ENCODE measurements around the gene CSNK1G1.
"Not testable (repeated sequence)": the region's sequence is repeated elsewhere in the genome, so short reads cannot be mapped to it uniquely, and the experiment has no call there.

Gene CSNK1G1

GRCh38 chr15:64349375-64349774, 6.6 kb downstream of the CSNK1G1 start:
- no peak for DNase-seq (ENCODE audit: low read depth in 2 of 2)

- no peak for DNase-seq (ENCODE audit: low read depth in 2 of 2)
These were observed 7.5 kb downstream of the CSNK1G1 start for GRCh38 chr15:64348455-64348854.

- DNase-seq (ENCODE audit: low read depth in 2 of 2): not testable (repeated sequence)
These were observed 9.7 kb downstream of the CSNK1G1 start for GRCh38 chr15:64346242-64346641.

- DNase-seq (ENCODE audit: low read depth in 2 of 2): no peak
These were observed 11.2 kb downstream of the CSNK1G1 start for GRCh38 chr15:64344651-64345294.

- no peak for DNase-seq (ENCODE audit: low read depth in 2 of 2)
These were observed 12.1 kb downstream of the CSNK1G1 start for GRCh38 chr15:64343841-64344240.

- no peak for DNase-seq (ENCODE audit: low read depth in 2 of 2)
These were observed 12.8 kb downstream of the CSNK1G1 start for GRCh38 chr15:64343222-64343621.

- no peak for DNase-seq (ENCODE audit: low read depth in 2 of 2)
These were observed 14.0 kb downstream of the CSNK1G1 start for GRCh38 chr15:64341961-64342360.

GRCh38 chr15:64340355-64340754, 15.6 kb downstream of the CSNK1G1 start:
- no peak for DNase-seq (ENCODE audit: low read depth in 2 of 2)

- DNase-seq (ENCODE audit: low read depth in 2 of 2): no peak
These were observed 18.2 kb downstream of the CSNK1G1 start for GRCh38 chr15:64337761-64338160.

GRCh38 chr15:64333986-64334929, 21.7 kb downstream of the CSNK1G1 start:
- no peak for DNase-seq (ENCODE audit: low read depth in 2 of 2)

GRCh38 chr15:64333516-64333915, 22.5 kb downstream of the CSNK1G1 start:
- DNase-seq (ENCODE audit: low read depth in 2 of 2): no peak

GRCh38 chr15:64331668-64332067, 24.3 kb downstream of the CSNK1G1 start:
- DNase-seq (ENCODE audit: low read depth in 2 of 2): not testable (repeated sequence)

GRCh38 chr15:64326975-64327374, 29.0 kb downstream of the CSNK1G1 start:
- not testable (repeated sequence) for DNase-seq (ENCODE audit: low read depth in 2 of 2)

- not testable (repeated sequence) for DNase-seq (ENCODE audit: low read depth in 2 of 2)
These were observed 29.5 kb downstream of the CSNK1G1 start for GRCh38 chr15:64326458-64326857.

GRCh38 chr15:64324165-64324877, 31.7 kb downstream of the CSNK1G1 start:
- no peak for DNase-seq (ENCODE audit: low read depth in 2 of 2)

GRCh38 chr15:64315216-64315615, 40.8 kb downstream of the CSNK1G1 start:
- no peak for DNase-seq (ENCODE audit: low read depth in 2 of 2)

GRCh38 chr15:64314456-64314855, 41.5 kb downstream of the CSNK1G1 start:
- DNase-seq (ENCODE audit: low read depth in 2 of 2): no peak

- no peak for DNase-seq (ENCODE audit: low read depth in 2 of 2)
These were observed 44.4 kb downstream of the CSNK1G1 start for GRCh38 chr15:64311566-64311965.

- no peak for DNase-seq (ENCODE audit: low read depth in 2 of 2)
These were observed 45.9 kb downstream of the CSNK1G1 start for GRCh38 chr15:64310036-64310435.

GRCh38 chr15:64305261-64305660, 50.7 kb downstream of the CSNK1G1 start:
- DNase-seq (ENCODE audit: low read depth in 2 of 2): no peak

GRCh38 chr15:64289550-64289949, 66.4 kb downstream of the CSNK1G1 start:
- no peak for DNase-seq (ENCODE audit: low read depth in 2 of 2)

- DNase-seq (ENCODE audit: low read depth in 2 of 2): no peak
These were observed 67.0 kb downstream of the CSNK1G1 start for GRCh38 chr15:64288999-64289398.

Data from activated CD8-positive, alpha-beta memory T cell treated with anti-CD3 and anti-CD28 coated beads for 4 hours (primary cell).